ENCODE data around the gene ACAD11. TPM values are rescaled to one million over a fixed set of nuclear protein-coding genes. Genes with fewer than 3 reads are reported as not detected.

The ACAD11 gene
- total RNA-seq, 1 donor from 2014 or later, result 26.5 TPM

- TF ChIP-seq CTCF (IDR thresholded peaks at IDR 0.05) (no peak), POLR2AphosphoS5 (IDR thresholded peaks at IDR 0.05; ENCODE audit: insufficient read depth in 1 of 2, low read depth in 1 of 2) (no peak), POLR2A (IDR thresholded peaks at IDR 0.05) (no peak)
- Histone ChIP-seq H3K27me3 (no peaks in the 10 kb centered on the region), H3K4me1 (peaks cover 5% of the 10 kb centered on the region), H3K36me3 (peaks cover 0 to 17% of the 10 kb centered on the region in 2 donors), H3K27ac (no peak overlapping the region), H3K9me3 (no peaks in the 10 kb centered on the region), H3K4me3 (no peak overlapping the region)
- intact Hi-C loops (cut with DNase I), result no loop called here
- no peak for DNase-seq (ENCODE audit: extremely low spot score in 2 of 2)
These were observed 22.0 kb downstream of the ACAD11 start for GRCh38 chr3:132637590-132637989.

GRCh38 chr3:132635052-132635451 is 24.6 kb downstream of the ACAD11 start:
- DNase-seq (ENCODE audit: extremely low spot score in 2 of 2), result no peak
- Histone ChIP-seq H3K4me1 (peaks cover 5% of the 10 kb centered on the region), H3K4me3 (no peak overlapping the region), H3K27me3 (no peaks in the 10 kb centered on the region), H3K27ac (no peak overlapping the region), H3K9me3 (no peaks in the 10 kb centered on the region), H3K36me3 (peaks cover 0 to 17% of the 10 kb centered on the region in 2 donors)
- intact Hi-C loops (cut with DNase I), result no loop called here
- TF ChIP-seq POLR2AphosphoS5 (IDR thresholded peaks at IDR 0.05; ENCODE audit: insufficient read depth in 1 of 2, low read depth in 1 of 2) (no peak), POLR2A (IDR thresholded peaks at IDR 0.05) (no peak), CTCF (IDR thresholded peaks at IDR 0.05) (no peak)

GRCh38 chr3:132630612-132631011 is 29.0 kb downstream of the ACAD11 start:
- Histone ChIP-seq H3K27me3 (no peaks in the 10 kb centered on the region), H3K27ac (no peak overlapping the region), H3K4me3 (no peak overlapping the region), H3K36me3 (peaks cover 0 to 10% of the 10 kb centered on the region in 2 donors), H3K4me1 (no peaks in the 10 kb centered on the region), H3K9me3 (no peaks in the 10 kb centered on the region)
- no peak for TF ChIP-seq POLR2A (IDR thresholded peaks at IDR 0.05)
- no peak for TF ChIP-seq POLR2AphosphoS5 (IDR thresholded peaks at IDR 0.05; ENCODE audit: insufficient read depth in 1 of 2, low read depth in 1 of 2)
- no peak for TF ChIP-seq CTCF (IDR thresholded peaks at IDR 0.05)
- no peak for DNase-seq (ENCODE audit: extremely low spot score in 2 of 2)
- intact Hi-C loops (cut with DNase I), result no loop called here

- TF ChIP-seq POLR2A (IDR thresholded peaks at IDR 0.05) (no peak), POLR2AphosphoS5 (IDR thresholded peaks at IDR 0.05; ENCODE audit: insufficient read depth in 1 of 2, low read depth in 1 of 2) (no peak), CTCF (IDR thresholded peaks at IDR 0.05) (no peak)
- Histone ChIP-seq H3K9me3 (no peaks in the 10 kb centered on the region), H3K4me3 (no peak overlapping the region), H3K27ac (no peak overlapping the region), H3K36me3 (peaks cover 0 to 10% of the 10 kb centered on the region in 2 donors), H3K4me1 (no peaks in the 10 kb centered on the region), H3K27me3 (no peaks in the 10 kb centered on the region)
- no peak for DNase-seq (ENCODE audit: extremely low spot score in 2 of 2)
- intact Hi-C loops (cut with DNase I), result no loop called here
These were observed 29.7 kb downstream of the ACAD11 start for GRCh38 chr3:132629928-132630327.

GRCh38 chr3:132628157-132628556 is 31.5 kb downstream of the ACAD11 start:
- Histone ChIP-seq H3K36me3 (peaks cover 0 to 10% of the 10 kb centered on the region in 2 donors), H3K4me1 (no peaks in the 10 kb centered on the region), H3K4me3 (no peak overlapping the region), H3K27ac (no peak overlapping the region), H3K9me3 (no peaks in the 10 kb centered on the region), H3K27me3 (no peaks in the 10 kb centered on the region)
- TF ChIP-seq CTCF (IDR thresholded peaks at IDR 0.05) (no peak), POLR2AphosphoS5 (IDR thresholded peaks at IDR 0.05; ENCODE audit: insufficient read depth in 1 of 2, low read depth in 1 of 2) (no peak), POLR2A (IDR thresholded peaks at IDR 0.05) (no peak)
- intact Hi-C loops (cut with DNase I), result no loop called here
- DNase-seq (ENCODE audit: extremely low spot score in 2 of 2), result no peak
